Measurements from ENCODE around the gene ABRACL.

The ABRACL gene

GRCh38 chr6:139051396-139052060 lies 23.0 kb downstream of the ABRACL start:
- TF ChIP-seq CTCF (IDR thresholded peaks at IDR 0.05; ENCODE audit: low read depth, low read length) (no peak), EZH2phosphoT487 (IDR thresholded peaks at IDR 0.05; ENCODE audit: low read depth) (no peak)
- H3K9ac ChIP-seq (ENCODE audit: low read length): no peak overlapping the region
- no peaks in the 10 kb centered on the region for H3K79me2 ChIP-seq (ENCODE audit: low read length)
- H3K36me3 ChIP-seq (replicated peaks; ENCODE audit: low read depth, low read length): no peaks in the 10 kb centered on the region
- H2AFZ ChIP-seq (ENCODE audit: low read depth, low read length): no peak overlapping the region
- H3K4me2 ChIP-seq (ENCODE audit: low read length): no peak overlapping the region
- H3K9me3 ChIP-seq (ENCODE audit: insufficient read depth, low read length): no peaks in the 10 kb centered on the region
- H4K20me1 ChIP-seq (ENCODE audit: insufficient read depth, low read length): no peaks in the 10 kb centered on the region
- H3K27me3 ChIP-seq (ENCODE audit: low read depth, low read length): peaks cover 8% of the 10 kb centered on the region; the same call in 1 of the 2 replicates
- no peak overlapping the region for H3K27ac ChIP-seq (ENCODE audit: low read length)
- no peaks in the 10 kb centered on the region for H3K4me1 ChIP-seq (ENCODE audit: low read length)
- no peak overlapping the region for H3K4me3 ChIP-seq (ENCODE audit: low read length)

GRCh38 chr6:139053382-139053781 lies 24.8 kb downstream of the ABRACL start:
- Histone ChIP-seq H2AFZ (ENCODE audit: low read depth, low read length) (0 out of 2 replicates have a peak overlapping the region, but pooled peaks have one; percentile 46), H3K36me3 (replicated peaks; ENCODE audit: low read depth, low read length) (no peaks in the 10 kb centered on the region), H3K9ac (ENCODE audit: low read length) (no peak overlapping the region), H3K27me3 (ENCODE audit: low read depth, low read length) (peaks cover 8% of the 10 kb centered on the region; the same call in 1 of the 2 replicates), H3K9me3 (ENCODE audit: insufficient read depth, low read length) (no peaks in the 10 kb centered on the region), H4K20me1 (ENCODE audit: insufficient read depth, low read length) (no peaks in the 10 kb centered on the region), H3K4me2 (ENCODE audit: low read length) (no peak overlapping the region), H3K4me1 (ENCODE audit: low read length) (no peaks in the 10 kb centered on the region), H3K27ac (ENCODE audit: low read length) (no peak overlapping the region), H3K79me2 (ENCODE audit: low read length) (no peaks in the 10 kb centered on the region), H3K4me3 (ENCODE audit: low read length) (no peak overlapping the region)
- TF ChIP-seq CTCF (IDR thresholded peaks at IDR 0.05; ENCODE audit: low read depth, low read length) (no peak), EZH2phosphoT487 (IDR thresholded peaks at IDR 0.05; ENCODE audit: low read depth) (no peak)

- Histone ChIP-seq H3K27ac (ENCODE audit: low read length) (no peak overlapping the region), H3K9me3 (ENCODE audit: insufficient read depth, low read length) (no peaks in the 10 kb centered on the region), H2AFZ (ENCODE audit: low read depth, low read length) (no peak overlapping the region), H3K4me1 (ENCODE audit: low read length) (no peaks in the 10 kb centered on the region), H3K4me2 (ENCODE audit: low read length) (no peak overlapping the region), H3K4me3 (ENCODE audit: low read length) (no peak overlapping the region), H3K79me2 (ENCODE audit: low read length) (no peaks in the 10 kb centered on the region), H4K20me1 (ENCODE audit: insufficient read depth, low read length) (no peaks in the 10 kb centered on the region), H3K36me3 (replicated peaks; ENCODE audit: low read depth, low read length) (no peaks in the 10 kb centered on the region), H3K9ac (ENCODE audit: low read length) (no peak overlapping the region), H3K27me3 (ENCODE audit: low read depth, low read length) (peaks cover 8% of the 10 kb centered on the region; the same call in 1 of the 2 replicates)
- TF ChIP-seq EZH2phosphoT487 (IDR thresholded peaks at IDR 0.05; ENCODE audit: low read depth): no peak
- TF ChIP-seq CTCF (IDR thresholded peaks at IDR 0.05; ENCODE audit: low read depth, low read length): no peak
These were observed 25.5 kb downstream of the ABRACL start for GRCh38 chr6:139054001-139054400.

- no peaks in the 10 kb centered on the region for H4K20me1 ChIP-seq (ENCODE audit: insufficient read depth, low read length)
- H3K4me2 ChIP-seq (ENCODE audit: low read length): no peak overlapping the region
- no peak overlapping the region for H3K9ac ChIP-seq (ENCODE audit: low read length)
- H3K36me3 ChIP-seq (replicated peaks; ENCODE audit: low read depth, low read length): no peaks in the 10 kb centered on the region
- H3K27me3 ChIP-seq (ENCODE audit: low read depth, low read length): peaks cover 8% of the 10 kb centered on the region; the same call in 1 of the 2 replicates
- H3K27ac ChIP-seq (ENCODE audit: low read length): no peak overlapping the region
- H3K4me3 ChIP-seq (ENCODE audit: low read length): no peak overlapping the region
- no peaks in the 10 kb centered on the region for H3K9me3 ChIP-seq (ENCODE audit: insufficient read depth, low read length)
- H2AFZ ChIP-seq (ENCODE audit: low read depth, low read length): no peak overlapping the region
- no peak for TF ChIP-seq CTCF (IDR thresholded peaks at IDR 0.05; ENCODE audit: low read depth, low read length)
- TF ChIP-seq EZH2phosphoT487 (IDR thresholded peaks at IDR 0.05; ENCODE audit: low read depth): no peak
- no peaks in the 10 kb centered on the region for H3K4me1 ChIP-seq (ENCODE audit: low read length)
- H3K79me2 ChIP-seq (ENCODE audit: low read length): no peaks in the 10 kb centered on the region
These were observed 27.2 kb downstream of the ABRACL start for GRCh38 chr6:139055709-139056108.
